ENCODE measurements around the gene ARPC5.

Gene ARPC5

GRCh38 chr1:183609759-183610452 lies 25.7 kb downstream of the ARPC5 start:
- no peak for DNase-seq

- peak in 1 of 2 donors; percentile 84 for DNase-seq
These were observed 26.3 kb downstream of the ARPC5 start for GRCh38 chr1:183609313-183609712.

GRCh38 chr1:183607322-183607980 lies 28.1 kb downstream of the ARPC5 start:
- DNase-seq, result no peak

- DNase-seq, result no peak
These were observed 29.7 kb downstream of the ARPC5 start for GRCh38 chr1:183605904-183606303.

GRCh38 chr1:183604815-183605214 lies 30.8 kb downstream of the ARPC5 start:
- no peak for DNase-seq

GRCh38 chr1:183604038-183604808 lies 31.4 kb downstream of the ARPC5 start:
- no peak for DNase-seq

DNA sequence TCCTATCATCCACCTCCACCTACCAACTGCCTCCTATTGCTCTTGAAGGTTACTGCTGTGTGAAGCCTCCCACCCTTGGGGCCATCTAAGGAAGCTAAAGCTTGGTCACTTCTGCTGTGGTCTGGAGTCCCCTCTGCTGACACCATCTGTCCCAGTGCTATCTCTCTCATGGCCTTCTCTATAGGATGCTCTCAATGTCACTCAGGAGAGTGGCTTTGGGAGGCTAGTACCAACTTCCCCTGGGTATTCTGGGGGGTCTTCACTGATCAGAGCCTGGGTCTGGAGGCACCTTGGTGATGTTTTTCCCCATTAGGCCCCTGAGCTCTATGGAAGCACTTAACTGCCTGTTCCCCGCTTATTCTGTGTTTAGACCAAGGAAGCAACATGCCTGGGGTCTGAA lies 33.1 kb downstream of the ARPC5 start:
- no peak for DNase-seq

- DNase-seq, result no peak
These were observed 34.9 kb downstream of the ARPC5 start for GRCh38 chr1:183600634-183601033.

GRCh38 chr1:183600136-183600535 lies 35.4 kb downstream of the ARPC5 start:
- no peak for DNase-seq

DNA sequence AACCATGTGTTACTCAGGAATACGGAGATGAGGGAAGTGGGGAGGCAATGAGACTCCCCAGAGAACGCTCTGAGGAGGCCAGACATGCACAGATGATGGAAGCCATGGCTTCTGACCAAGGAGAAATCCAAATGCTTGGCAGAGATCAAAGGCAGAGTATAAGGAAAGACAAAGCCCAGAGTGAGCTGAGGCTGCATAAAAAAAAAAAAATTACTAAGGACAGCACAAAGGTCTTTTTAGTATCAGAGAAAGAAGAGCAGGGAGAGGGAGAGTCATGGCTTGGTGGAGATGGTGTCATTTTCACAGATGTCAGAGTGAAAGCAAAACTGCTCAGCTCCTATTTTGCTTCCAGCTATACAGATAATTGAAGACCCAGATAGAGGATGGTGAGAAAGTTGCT lies 37.2 kb downstream of the ARPC5 start:
- peak in 1 of 2 donors; percentile 65 for DNase-seq

- DNase-seq, result no peak
These were observed 37.8 kb downstream of the ARPC5 start for GRCh38 chr1:183597656-183598347.

GRCh38 chr1:183596500-183596899 lies 39.1 kb downstream of the ARPC5 start:
- no peak for DNase-seq

DNA sequence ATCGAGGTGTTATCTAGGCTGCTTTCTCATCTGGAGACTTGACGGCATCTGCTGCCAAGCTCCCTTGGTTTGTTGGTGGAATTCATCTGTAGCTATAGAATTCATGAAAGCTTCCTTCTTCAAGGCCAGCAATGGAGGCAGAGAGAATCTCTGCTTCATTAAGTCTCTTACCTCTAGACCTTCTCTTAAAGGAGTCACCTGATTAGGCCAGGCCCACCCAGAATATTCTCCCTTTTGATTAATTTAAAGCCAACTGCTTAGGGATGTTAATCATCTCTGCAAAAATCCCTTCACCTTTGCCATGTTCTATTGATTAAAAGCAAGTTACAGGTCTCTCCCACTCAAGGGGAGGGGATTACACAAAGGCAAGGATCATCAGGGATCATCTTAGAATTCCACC lies 40.0 kb downstream of the ARPC5 start:
- no peak for DNase-seq

GRCh38 chr1:183593356-183593755 lies 42.2 kb downstream of the ARPC5 start:
- DNase-seq, result no peak

DNA sequence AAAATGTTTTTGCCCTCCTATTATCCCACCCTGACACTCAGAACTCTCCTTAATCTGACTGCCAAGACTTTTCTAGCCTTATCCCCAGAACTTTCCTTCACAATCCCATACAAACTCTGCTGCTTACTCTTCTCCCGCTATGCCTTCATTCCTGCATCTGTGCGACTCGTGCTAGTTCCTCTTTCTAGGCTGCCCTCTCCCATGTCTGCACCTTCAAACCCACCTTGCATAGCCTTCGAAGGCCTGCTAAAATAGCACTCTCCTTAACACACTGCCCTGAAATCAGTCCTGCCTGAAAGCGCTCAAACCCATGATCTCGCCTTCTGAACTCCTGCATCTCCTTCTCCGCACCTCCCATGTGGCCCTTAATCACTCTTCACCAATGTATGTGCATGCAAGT lies 42.9 kb downstream of the ARPC5 start:
- no peak for DNase-seq

DNA sequence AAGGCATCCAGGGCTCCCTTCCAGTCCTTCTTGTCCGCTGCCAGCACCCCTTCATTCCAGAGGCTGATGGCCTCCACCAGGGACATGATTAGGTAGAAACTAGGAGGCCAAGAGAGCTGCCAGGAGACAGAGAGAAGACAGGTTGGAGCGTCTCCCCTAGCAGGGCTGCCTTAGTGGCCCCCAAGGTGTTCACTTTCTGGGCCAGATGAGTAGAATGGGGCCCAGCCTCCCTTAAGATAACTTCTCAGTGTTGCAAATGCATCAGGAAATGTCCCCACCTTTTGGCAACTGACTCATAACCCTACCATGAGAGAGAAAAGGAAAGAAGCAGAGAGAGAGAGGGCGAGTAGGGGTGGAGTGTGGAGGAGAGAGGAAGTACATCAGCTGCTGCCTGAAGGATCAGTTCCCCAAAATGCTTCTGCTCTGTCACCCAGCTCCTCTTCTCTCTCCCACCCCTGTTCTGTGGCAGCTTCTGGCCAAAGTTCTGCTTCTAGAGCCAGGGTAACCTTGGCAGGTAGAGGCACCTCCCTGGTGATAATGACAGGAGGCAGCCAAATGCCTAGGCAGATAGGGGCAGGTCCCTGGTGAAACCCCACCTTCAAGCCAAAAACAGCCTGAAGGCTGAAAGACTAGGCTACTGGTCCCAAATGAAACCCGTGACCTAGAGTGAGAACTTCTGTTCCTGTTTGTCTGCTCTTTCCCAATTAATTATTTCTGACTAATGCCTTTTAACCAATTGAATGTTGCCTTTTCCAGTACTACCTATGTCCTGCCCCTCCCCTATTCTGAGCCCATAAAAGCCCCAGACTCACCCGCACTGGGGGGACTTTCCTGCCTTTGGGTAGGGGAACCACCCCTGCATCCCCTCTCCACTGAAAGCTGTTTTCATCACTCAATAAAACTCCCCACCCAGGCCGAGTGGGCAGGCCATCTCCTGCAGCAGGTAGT lies 45.1 kb downstream of the ARPC5 start, which contains the start of gene NCF2:
Gene NCF2 (minus strand): TSS at position 216 of the 948 bp plus-strand sequence. CDS start 130 bp downstream, at position 86.
- peak; percentile 76 to 99 for DNase-seq

DNA sequence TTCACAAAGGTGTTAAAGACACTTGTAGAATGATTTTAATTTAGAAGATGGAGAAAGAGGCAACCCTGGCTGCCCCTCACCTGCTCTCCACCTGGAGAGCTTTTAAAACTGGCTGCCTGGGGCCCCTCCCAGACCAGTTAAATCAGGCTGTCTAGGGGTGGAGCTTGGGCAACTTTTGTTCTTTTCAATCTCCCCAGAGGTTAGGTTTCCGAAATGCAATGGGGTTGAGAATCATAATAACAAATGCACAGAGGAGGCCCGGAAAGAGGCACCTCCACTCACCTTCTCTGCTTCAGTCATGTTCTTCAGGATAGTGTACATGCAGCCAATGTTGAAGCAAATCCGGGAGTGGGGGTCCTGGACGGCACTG lies 45.7 kb downstream of the ARPC5 start:
- DNase-seq, result no peak

DNA sequence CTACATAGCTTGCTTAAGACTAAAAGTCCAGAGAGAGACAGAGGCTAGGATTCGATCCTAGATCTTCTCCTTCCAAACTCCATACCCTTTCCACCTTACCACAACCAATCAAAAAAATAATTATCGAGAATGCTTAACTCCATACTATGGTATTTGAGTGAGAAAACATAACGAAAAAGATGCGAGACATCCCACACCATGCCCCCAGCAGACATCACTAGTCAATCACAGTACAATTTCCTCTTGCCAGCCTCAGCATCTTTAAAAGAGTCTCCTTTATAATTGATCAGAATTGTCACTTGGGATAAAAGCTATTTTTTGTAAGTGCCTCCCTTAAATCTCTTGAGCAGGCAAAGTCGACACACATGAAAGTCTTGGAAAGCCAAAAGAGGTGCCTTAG lies 46.2 kb downstream of the ARPC5 start:
- no peak for DNase-seq

DNA sequence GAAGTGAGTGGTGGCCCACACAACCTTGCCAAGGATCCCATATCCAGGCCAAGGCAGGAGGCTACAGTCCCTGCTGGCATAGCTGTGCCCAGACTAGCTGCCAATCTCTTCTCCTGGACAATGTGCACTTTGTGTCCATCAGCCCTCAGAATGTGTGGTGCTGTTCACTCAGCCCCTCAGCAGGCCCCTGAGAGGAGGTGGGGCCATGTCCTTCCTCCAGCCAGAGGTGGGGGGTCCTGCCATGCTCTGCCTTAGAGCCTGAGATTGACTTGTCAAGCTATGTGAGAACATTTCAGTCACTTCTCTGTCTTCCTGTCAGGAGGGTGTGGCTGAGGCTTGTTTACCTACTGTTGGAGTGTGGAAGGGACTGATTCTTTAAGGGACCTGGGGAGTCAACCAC lies 46.8 kb downstream of the ARPC5 start:
- no peak for DNase-seq

DNA sequence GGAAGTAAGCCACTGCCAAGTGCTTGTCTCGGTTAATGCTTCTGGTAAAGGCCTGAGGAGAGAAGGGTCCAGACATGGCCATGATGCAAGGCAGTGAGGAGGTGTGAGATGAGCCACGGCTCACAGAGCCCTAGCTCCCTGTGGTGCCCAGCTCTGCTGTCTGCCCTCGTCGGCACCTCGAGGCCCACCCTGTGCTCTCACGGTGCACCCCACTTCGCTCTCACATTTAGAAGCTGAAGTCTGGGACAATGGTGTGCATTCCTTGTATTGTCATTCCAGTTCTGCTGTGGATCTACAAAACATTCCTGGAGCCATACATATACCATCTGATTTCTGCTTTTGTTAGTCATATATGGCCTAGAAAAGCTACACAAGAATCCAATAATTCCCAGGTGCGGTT lies 48.7 kb downstream of the ARPC5 start:
- DNase-seq, result no peak

DNA sequence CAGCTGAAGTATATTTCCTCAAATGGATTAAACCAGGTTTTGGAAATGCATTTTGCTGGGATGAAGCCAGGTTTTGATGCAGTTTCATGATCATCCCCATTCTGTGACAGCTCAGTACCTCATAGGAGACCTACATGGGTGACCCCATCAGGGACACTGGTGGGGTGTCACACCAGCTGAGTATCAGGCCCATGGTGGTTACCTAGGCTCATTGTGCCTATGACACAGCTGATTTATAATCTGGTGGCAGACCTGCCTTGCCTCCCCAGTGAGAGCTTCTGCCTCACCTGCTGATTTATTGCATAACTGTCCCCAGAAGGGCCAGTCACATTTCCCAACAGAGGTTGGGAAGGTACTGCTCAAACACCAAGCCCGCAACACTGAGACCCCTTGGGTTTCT lies 49.1 kb downstream of the ARPC5 start:
- DNase-seq, result no peak

DNA sequence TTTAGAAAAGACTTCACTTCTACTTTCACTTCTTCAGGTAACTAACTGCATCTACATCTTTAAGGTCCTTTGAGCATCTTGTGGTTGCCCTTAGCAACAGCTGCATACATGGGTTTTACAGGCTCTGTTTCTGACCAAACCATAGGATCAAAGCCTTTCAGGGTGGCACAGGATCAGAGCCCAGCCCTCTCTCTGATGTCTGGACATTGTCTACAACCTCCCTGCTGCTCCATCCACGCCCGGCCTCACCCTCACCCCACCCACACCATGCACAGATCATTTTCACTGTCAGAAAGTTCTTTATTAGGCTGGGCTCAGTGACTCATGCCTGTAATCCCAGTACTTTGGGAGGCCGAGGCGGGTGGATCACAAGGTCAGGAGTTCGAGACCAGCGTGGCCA lies 50.5 kb downstream of the ARPC5 start:
- DNase-seq, result no peak
